Dermis microvascular lymphatic vessel endothelial cell (primary cell): Measurements from ENCODE around the gene OR51E1. TPM values are rescaled to one million over a fixed set of nuclear protein-coding genes. Genes with fewer than 3 reads are reported as not detected.

Experiments used
- DNase-seq, 2 donors: peaks; one replicate each; pipeline versions ENCODE4 v3.0.0 to v3.0.0-alpha.2; 2010; ENCODE audit warnings: low read depth in 2 of 2
- total RNA-seq: library from RNA; depleted of rRNA; stranded (reverse); fragments of >200 nt; gene quantifications from 2 replicates; pipeline ENCODE4 v1.2.1, GENCODE V29; 2014

OR51E1 gene
- total RNA-seq, 1 donor from 2014 or later: not detected

DNA sequence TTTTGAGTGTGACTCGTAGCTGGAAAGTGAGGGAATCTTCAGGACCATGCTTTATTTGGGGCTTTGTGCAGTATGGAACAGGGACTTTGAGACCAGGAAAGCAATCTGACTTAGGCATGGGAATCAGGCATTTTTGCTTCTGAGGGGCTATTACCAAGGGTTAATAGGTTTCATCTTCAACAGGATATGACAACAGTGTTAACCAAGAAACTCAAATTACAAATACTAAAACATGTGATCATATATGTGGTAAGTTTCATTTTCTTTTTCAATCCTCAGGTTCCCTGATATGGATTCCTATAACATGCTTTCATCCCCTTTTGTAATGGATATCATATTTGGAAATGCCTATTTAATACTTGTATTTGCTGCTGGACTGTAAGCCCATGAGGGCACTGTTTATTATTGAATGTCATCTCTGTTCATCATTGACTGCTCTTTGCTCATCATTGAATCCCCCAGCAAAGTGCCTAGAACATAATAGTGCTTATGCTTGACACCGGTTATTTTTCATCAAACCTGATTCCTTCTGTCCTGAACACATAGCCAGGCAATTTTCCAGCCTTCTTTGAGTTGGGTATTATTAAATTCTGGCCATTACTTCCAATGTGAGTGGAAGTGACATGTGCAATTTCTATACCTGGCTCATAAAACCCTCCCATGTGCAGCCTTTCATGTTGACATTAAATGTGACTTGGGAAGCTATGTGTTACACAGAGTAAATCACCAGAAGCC lies 11.0 kb downstream of the OR51E1 start:
- DNase-seq: no peak

GRCh38 chr11:4658629-4659445 lies 15.1 kb downstream of the OR51E1 start:
- no peak for DNase-seq

DNA sequence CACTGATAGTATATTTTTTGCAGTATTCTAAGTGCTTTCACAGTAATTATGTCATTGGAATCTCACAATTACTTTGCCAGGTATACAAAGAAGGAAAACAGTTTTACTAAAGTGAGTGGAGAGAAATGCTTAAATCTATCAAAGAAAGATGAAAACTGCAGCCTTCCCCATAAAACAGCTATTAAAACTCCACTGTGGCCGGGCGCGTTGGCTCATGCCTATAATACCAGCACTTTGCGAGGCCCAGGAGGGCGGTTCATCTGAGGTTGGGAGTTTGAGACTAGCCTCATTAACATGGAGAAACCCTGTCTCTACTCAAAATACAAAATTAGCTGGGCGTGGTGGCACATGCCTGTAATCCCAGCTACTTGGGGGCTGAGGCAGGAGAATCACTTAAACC lies 19.1 kb downstream of the OR51E1 start:
- DNase-seq: no peak

DNA sequence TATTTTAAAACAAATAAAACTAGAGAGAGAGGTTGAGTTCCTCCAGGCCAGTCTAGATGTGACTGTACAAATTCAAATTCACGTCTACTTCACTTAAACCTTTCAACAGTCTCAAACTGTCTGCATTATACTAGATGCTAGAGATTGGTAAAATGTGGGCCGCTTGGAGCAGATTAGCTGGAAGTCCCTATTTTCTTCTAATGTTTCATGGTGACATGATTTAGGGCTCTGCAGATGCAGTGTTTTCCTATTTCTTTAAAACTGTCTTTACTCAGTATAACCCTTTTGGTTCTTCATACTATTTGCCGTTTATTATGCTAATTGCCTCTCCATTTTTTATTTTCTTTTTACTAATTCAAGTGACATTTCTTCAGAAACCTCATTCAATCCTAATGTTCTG lies 20.4 kb downstream of the OR51E1 start:
- DNase-seq: no peak

DNA sequence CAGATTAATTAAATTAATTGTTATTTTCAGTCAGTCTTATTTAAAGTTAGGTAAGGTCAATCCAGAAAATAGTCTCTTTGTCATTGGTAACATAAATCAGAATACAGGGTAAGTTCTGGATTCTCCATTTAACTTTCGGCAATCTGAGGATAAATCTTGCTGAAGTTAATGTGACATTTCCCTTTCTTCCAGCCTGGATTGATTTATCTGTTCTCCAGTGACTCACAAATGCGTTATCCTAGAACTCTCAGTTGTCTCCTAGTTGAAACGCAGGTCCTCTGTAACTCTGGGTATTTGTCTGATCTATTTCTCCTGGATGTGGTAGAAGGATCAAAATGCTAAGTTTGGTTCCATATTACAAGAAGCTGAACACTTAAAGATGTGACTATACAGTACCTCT lies 21.0 kb downstream of the OR51E1 start:
- no peak for DNase-seq

- DNase-seq: no peak
Observed at GRCh38 chr11:4665424-4665823, 21.6 kb downstream of the OR51E1 start.

GRCh38 chr11:4671741-4672140 lies 28.0 kb downstream of the OR51E1 start:
- DNase-seq: no peak

GRCh38 chr11:4672470-4672869 lies 28.7 kb downstream of the OR51E1 start:
- DNase-seq: no peak

GRCh38 chr11:4673781-4674180 lies 30.0 kb downstream of the OR51E1 start:
- no peak for DNase-seq

- no peak for DNase-seq
Observed at GRCh38 chr11:4677948-4678347, 34.2 kb downstream of the OR51E1 start.

GRCh38 chr11:4680341-4680740 lies 36.6 kb downstream of the OR51E1 start:
- DNase-seq: no peak

- no peak for DNase-seq
Observed at GRCh38 chr11:4682623-4683419, 39.0 kb downstream of the OR51E1 start.

DNA sequence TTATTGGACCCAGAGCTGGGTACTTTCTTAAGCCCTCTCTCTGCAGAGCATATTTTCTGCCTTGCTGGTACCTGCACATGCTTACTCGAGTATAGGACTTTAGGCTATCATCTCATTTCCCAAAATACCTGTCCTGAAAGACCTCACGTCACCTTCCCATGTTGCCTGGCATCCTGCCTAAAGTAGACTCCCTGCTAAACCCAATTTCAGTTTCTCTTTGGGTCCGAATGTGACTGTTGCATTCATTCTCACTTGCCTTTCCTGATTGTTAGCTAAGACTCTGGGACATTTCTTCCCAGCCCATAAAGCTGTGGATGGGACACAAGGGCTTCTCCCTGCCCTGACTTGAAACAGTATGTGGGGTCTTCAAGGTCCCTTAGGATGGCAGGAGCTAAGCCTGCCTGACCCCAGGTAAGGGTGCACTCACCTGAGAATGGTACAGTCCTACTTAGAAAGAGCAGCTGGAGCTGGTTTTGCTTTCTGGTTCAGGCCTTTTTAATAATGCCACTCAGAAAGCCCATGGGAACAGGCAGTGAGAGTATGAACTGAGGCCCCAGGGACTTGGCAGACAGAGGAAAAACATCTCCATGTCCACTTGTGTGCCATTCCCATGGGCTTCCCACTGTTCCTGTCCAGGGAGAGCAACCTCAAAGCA lies 41.0 kb downstream of the OR51E1 start:
- no peak for DNase-seq

DNA sequence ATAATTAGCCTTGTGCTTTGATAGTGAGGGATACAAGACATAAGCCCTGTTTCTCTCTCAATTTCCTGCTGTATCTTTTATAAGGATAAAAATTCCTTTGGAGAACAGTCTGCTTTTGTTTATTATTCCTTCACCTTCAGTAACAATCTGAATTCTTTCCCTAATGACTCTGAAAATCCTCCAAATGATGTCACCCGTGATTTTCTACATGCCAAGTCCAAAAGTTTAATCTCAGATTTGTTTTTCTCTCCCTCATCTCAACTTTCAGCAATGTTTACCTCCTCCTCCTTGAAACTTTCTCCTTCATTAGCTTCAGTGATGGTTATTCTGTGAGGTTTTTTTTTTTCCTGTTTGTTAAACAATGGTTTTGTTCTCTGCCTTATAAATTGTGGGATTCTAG lies 51.7 kb downstream of the OR51E1 start:
- DNase-seq: no peak

DNA sequence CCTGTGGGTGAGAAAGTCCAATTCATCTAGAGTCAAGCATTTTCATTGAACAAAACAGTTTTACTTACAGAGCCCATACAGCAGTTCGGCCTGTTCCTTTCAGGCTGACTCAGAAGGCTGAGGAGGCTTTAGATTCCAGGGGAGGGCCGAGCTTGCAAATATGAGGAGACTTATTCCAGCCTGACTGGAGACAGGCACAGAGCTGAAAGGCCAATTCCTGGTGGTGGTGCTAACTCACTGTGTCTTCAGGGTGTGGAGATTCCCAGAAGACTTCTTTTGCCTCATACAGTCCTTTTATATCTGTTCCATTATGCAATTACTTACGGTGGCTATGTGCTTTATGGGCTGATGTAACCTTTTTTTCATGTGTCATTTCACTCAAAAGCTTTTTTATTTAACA lies 53.8 kb downstream of the OR51E1 start, which contains the start of gene OR51E2:
OR51E2 (minus strand) TSS at position 269 of the 400 bp plus-strand sequence. CDS start 15,142 bp downstream, outside the sequence.
- no peak for DNase-seq

DNA sequence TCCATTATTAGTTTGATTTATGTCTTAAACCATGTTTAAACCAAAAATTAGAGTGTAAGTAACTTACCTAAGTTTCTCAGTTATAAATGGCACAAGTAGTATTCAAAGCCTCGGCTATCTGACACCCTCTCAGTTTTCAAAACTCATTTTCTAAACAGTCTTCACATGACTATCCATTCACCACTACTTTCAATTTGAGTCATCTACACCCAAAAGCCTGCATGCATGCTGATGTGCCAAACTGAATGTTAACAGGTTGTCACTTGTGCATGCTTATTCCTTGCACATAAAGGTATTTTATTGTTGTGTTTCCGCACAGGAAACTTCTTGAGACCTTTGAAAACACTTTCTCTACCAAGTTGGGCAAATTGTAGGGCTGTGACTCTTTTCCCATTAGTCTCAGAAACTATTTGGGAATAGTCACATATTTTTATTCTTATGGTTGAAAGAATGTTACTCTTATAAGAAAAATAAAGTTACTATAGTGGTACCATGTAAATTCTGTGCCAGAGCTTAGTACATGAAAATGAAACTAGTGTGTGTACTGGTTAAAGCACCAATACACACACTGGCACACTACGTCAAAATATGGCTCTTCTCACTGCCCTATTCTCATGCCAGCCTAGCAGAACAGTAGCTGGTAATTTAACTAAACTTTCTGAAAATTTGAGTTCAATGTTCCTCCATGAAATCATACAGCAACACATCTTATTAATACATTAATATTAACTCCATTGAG lies 56.1 kb downstream of the OR51E1 start:
- DNase-seq: no peak

- no peak for DNase-seq
Observed at GRCh38 chr11:4700436-4700820, 56.6 kb downstream of the OR51E1 start.

DNA sequence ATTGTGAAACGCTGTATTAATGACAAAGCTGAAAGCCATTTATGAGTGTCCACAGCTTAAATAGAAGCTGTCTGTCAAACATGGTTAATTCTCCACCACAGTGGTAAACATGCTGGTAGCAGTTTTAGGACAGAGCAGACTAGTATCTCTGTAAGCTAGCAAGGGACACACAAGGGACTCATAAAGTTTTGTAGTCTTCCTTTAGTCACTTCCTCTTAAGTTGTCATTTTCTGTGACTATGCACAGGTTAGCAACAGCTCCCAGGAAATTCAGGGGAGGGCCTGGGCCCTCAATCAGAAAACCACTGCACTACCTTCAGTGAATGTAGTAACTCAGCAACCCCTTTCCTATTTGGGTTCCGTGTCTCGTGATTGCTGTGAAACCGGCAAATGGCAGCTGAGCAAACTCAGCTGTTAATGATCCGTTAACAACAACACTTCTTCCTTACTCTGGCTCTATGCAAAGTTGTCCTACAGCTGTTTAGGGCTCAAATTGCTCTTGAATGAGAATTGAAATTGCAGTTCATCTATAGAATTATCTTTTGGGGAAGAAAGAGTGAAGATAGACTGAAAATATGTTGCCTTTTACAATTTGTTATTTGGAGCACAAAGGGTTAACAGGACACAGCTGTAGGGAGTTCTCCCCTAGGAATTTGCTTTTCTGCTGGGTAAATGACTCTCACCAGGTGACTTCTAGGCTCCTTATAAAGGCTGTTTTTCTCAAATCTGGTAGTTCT lies 60.4 kb downstream of the OR51E1 start, which contains the start of gene MMP26:
MMP26 (plus strand) TSS at position 731 of the 736 bp plus-strand sequence.
- DNase-seq: no peak

DNA sequence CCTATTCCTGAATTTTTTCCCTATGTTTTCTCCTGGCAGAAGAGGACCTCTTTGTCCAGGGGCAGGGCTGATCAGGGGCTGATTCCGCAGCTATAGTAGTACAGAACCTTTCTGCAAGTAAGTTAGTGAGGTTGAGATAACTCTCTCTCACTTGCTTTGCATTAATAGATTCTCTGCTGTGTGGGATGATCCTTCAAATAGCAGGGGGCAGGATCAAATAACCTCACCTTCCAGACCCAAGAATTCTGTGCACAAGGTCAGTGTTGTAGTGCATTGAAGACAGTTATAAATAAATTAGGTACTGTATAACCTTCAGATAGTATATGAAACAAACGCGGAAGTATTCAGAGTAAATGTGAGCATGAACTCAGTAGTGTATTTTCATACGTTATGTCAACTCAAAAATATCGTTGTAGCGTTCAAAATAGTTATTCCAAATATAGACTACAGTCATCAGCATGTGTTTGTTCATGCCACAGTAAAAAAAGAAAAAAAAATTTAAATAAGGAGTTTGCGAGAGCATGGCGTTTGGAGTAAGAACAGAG lies 61.1 kb downstream of the OR51E1 start:
- no peak for DNase-seq
